Retinal pigment epithelial cell (primary cell): ENCODE measurements around the gene CEP85.

Experiments used
- DNase-seq: peaks from one replicate; pipeline ENCODE4 v3.0.0-alpha.2; 2010; ENCODE audit warnings: low read depth
- H3K4me3 ChIP-seq: 2 replicates; pipeline ENCODE4 v1.5.1; 2011; ENCODE audit warnings: mild to moderate bottlenecking, low read length, control low read depth, moderate library complexity
- CTCF ChIP-seq: conservative IDR thresholded peaks from 2 replicates; pipeline ENCODE4 v1.5.1; 2011; ENCODE audit warnings: low read depth, low read length, control low read depth, inconsistent platforms

CEP85 gene

GRCh38 chr1:26190373-26190987 lies 43.5 kb upstream of the CEP85 start, which contains the start of gene CATSPER4:
Gene CATSPER4, plus strand, starts transcription at chr1:26190602. Its CDS starts 26 bp downstream, at chr1:26190628.
- DNase-seq = no peak
- H3K4me3 ChIP-seq = no peak within 1 kb of the TSS
- TF ChIP-seq CTCF = peak; percentile 26

GRCh38 chr1:26191739-26192138 lies 42.3 kb upstream of the CEP85 start:
- no peak overlapping the region for H3K4me3 ChIP-seq
- TF ChIP-seq CTCF = no peak
- DNase-seq = no peak

- no peak overlapping the region for H3K4me3 ChIP-seq
- DNase-seq = no peak
- TF ChIP-seq CTCF = no peak
These were observed 38.2 kb upstream of the CEP85 start for GRCh38 chr1:26195805-26196204.

- no peak for TF ChIP-seq CTCF
- no peak for DNase-seq
- H3K4me3 ChIP-seq = no peak overlapping the region
These were observed 36.7 kb upstream of the CEP85 start for GRCh38 chr1:26197301-26197700.

- no peak for DNase-seq
- no peak for TF ChIP-seq CTCF
- H3K4me3 ChIP-seq = no peak overlapping the region
These were observed 36.2 kb upstream of the CEP85 start for GRCh38 chr1:26197813-26198212.

- no peak overlapping the region for H3K4me3 ChIP-seq
- TF ChIP-seq CTCF = no peak
- no peak for DNase-seq
These were observed 33.6 kb upstream of the CEP85 start for GRCh38 chr1:26200413-26200812.

- TF ChIP-seq CTCF = no peak
- no peak for DNase-seq
- no peak overlapping the region for H3K4me3 ChIP-seq
These were observed 30.2 kb upstream of the CEP85 start for GRCh38 chr1:26203642-26204318.
